OCI-LY7 (cell line): ENCODE results near the gene DENND5B. TPM values are rescaled to one million over a fixed set of nuclear protein-coding genes. Genes with fewer than 3 reads are reported as not detected.

Experiments used
- BruUV-seq: library from RNA; stranded (reverse); fragments of 400-500 nt; replicated peaks from 2 replicates; lab custom pipeline; 2021; lab: Mats Ljungman, UMichigan
- CTCF ChIA-PET: fragments of 300-600 bp; sonication (Branson Sonifier 250); formaldehyde crosslinking; loops from one replicate; lab custom pipeline; 2022; ENCODE audit warnings: antibody characterized with exemption; ENCODE audit not compliant: unreplicated experiment; lab: Charles Lee
- POLR2A ChIA-PET: fragments of 300-600 bp; sonication (Branson Sonifier 250); formaldehyde crosslinking; loops from one replicate; lab custom pipeline; 2022; ENCODE audit warnings: antibody characterized with exemption; lab: Charles Lee
- DNase-seq: peaks from one replicate; pipeline ENCODE4 v3.0.0-alpha.2; 2015; ENCODE audit warnings: low spot score
- H2AFZ ChIP-seq: fragments of 200-600 bp; sonication (generic), shearing (Covaris generic); 2 replicates; pipeline ENCODE4 v1.6.1; 2014; ENCODE audit warnings: mild to moderate bottlenecking, antibody characterized with exemption, low read length, moderate library complexity
- H3K27ac ChIP-seq: fragments of 200-600 bp; sonication (generic); 2 replicates; pipeline ENCODE4 v1.5.1; 2014; ENCODE audit warnings: mixed run types, low read depth, mild to moderate bottlenecking, moderate library complexity, low read length, inconsistent platforms; ENCODE audit not compliant: poor library complexity, severe bottlenecking
- H3K36me3 ChIP-seq: fragments of 200-600 bp; sonication (generic); 2 replicates; pipeline ENCODE4 v1.6.1; 2014; ENCODE audit warnings: mild to moderate bottlenecking, antibody characterized with exemption, low read length, moderate library complexity, mixed read lengths; ENCODE audit not compliant: insufficient read depth
- H3K4me1 ChIP-seq: fragments of 200-600 bp; sonication (generic); 2 replicates; pipeline ENCODE4 v1.5.1; 2014; ENCODE audit warnings: mild to moderate bottlenecking, low read length; ENCODE audit not compliant: insufficient read depth, poor library complexity, severe bottlenecking
- H3K4me2 ChIP-seq: fragments of 200-600 bp; sonication (generic); 2 replicates; pipeline ENCODE4 v1.6.1; 2014; ENCODE audit warnings: mild to moderate bottlenecking, low read length
- H3K4me3 ChIP-seq: fragments of 200-600 bp; sonication (generic); 2 replicates; pipeline ENCODE4 v1.5.1; 2014; ENCODE audit warnings: mild to moderate bottlenecking, low read depth, low read length; ENCODE audit not compliant: poor library complexity, severe bottlenecking
- H3K79me2 ChIP-seq: fragments of 200-600 bp; sonication (generic); 2 replicates; pipeline ENCODE4 v1.6.1; 2016; ENCODE audit warnings: low read depth, mild to moderate bottlenecking, low read length, moderate library complexity, mixed read lengths; ENCODE audit not compliant: insufficient read depth
- H3K9me2 ChIP-seq: fragments of 200-600 bp; sonication (generic); 2 replicates; pipeline ENCODE4 v1.6.1; 2016; ENCODE audit warnings: mild to moderate bottlenecking, low read length, mixed read lengths; ENCODE audit not compliant: insufficient read depth
- H3K9me3 ChIP-seq: fragments of 200-600 bp; sonication (generic); 2 replicates; pipeline ENCODE4 v1.6.1; 2014; ENCODE audit warnings: mild to moderate bottlenecking, mixed run types, low read length, mixed read lengths
- H4K20me1 ChIP-seq: fragments of 200-600 bp; sonication (generic); 2 replicates; pipeline ENCODE4 v1.6.1; 2014; ENCODE audit warnings: mild to moderate bottlenecking, antibody characterized with exemption, low read length, moderate library complexity, mixed read lengths; ENCODE audit not compliant: insufficient read depth
- CTCF ChIP-seq: fragments of 200-600 bp; sonication (generic); conservative IDR thresholded peaks from 2 replicates; pipeline ENCODE4 v1.5.1; 2014; ENCODE audit warnings: mild to moderate bottlenecking, antibody characterized with exemption, low read length, moderate library complexity, mixed read lengths
- EZH2phosphoT487 ChIP-seq: fragments of 200-600 bp; sonication (generic); IDR thresholded peaks from 2 replicates; pipeline ENCODE4 v1.6.1; 2018; ENCODE audit warnings: low read depth, borderline replicate concordance, mild to moderate bottlenecking, mixed run types, antibody characterized with exemption, low read length, moderate library complexity, mixed read lengths
- intact Hi-C: fragments of 100-400 bp; cut with micrococcal nuclease; formaldehyde crosslinking; loops from one replicate; pipeline ENCODE4 v1.10.0; 2022; ENCODE audit not compliant: unreplicated experiment
- total RNA-seq, 2 experiments: library from RNA; depleted of rRNA in 1 of 2; stranded (reverse); fragments of >200 nt in 1 of 2; shearing (Covaris generic) in 1 of 2; gene quantifications; 2 replicates each; pipeline ENCODE4 v1.2.3, GENCODE V29; 2014 to 2022

Gene DENND5B
- total RNA-seq, 2 experiments from 2014 or later, result 23.1 to 38.9 TPM

GRCh38 chr12:31482816-31483215 is 108.1 kb downstream of the DENND5B start:
- POLR2A ChIA-PET, result interaction anchor here (0.6 kb wide), 1 partner anchor 29 kb away, joined by 5 read pairs; no protein-coding TSS in a partner anchor
- no peak overlapping the region for H3K4me3 ChIP-seq
- no peak overlapping the region for H3K4me2 ChIP-seq
- intact Hi-C loops, result no loop called here
- H2AFZ ChIP-seq, result no peak overlapping the region
- no peak overlapping the region for H3K27ac ChIP-seq
- CTCF ChIA-PET, result no interaction called here
- no peaks in the 10 kb centered on the region for H4K20me1 ChIP-seq
- H3K9me3 ChIP-seq, result no peaks in the 10 kb centered on the region
- TF ChIP-seq EZH2phosphoT487 (no peak), CTCF (no peak)
- H3K79me2 ChIP-seq, result 0 out of 2 replicates have a peak, but pooled peaks cover 3% of the 10 kb centered on the region
- no TSS peak for BruUV-seq
- peaks cover 57% of the 10 kb centered on the region for H3K36me3 ChIP-seq
- H3K4me1 ChIP-seq, result peaks cover 12% of the 10 kb centered on the region
- DNase-seq, result no peak
- H3K9me2 ChIP-seq, result no peaks in the 10 kb centered on the region

- intact Hi-C loops, result no loop called here
- POLR2A ChIA-PET, result interaction anchor here (0.6 kb wide), 1 partner anchor 67 kb away, joined by 4 read pairs; no protein-coding TSS in a partner anchor
- no peak overlapping the region for H3K27ac ChIP-seq
Observed at GRCh38 chr12:31481415-31481814, 109.5 kb downstream of the DENND5B start.

More at GRCh38 chr12:31481415-31481814, 109.5 kb downstream of the DENND5B start:
- H3K9me3 ChIP-seq, result no peaks in the 10 kb centered on the region
- no peaks in the 10 kb centered on the region for H4K20me1 ChIP-seq
- no peak for DNase-seq
- no peak overlapping the region for H2AFZ ChIP-seq
- CTCF ChIA-PET, result no interaction called here
- BruUV-seq, result no TSS peak
- no peak overlapping the region for H3K4me2 ChIP-seq
- no peak overlapping the region for H3K4me3 ChIP-seq
- TF ChIP-seq EZH2phosphoT487, result no peak
- no peak for TF ChIP-seq CTCF
- H3K79me2 ChIP-seq, result 0 out of 2 replicates have a peak, but pooled peaks cover 3% of the 10 kb centered on the region
- H3K4me1 ChIP-seq, result peaks cover 14% of the 10 kb centered on the region
- peaks cover 54% of the 10 kb centered on the region for H3K36me3 ChIP-seq
- no peaks in the 10 kb centered on the region for H3K9me2 ChIP-seq
